Measurements from ENCODE around the gene SLC1A1.
A peak's percentile ranks its signal among the peaks of the same experiment; 100 is the strongest.

Gene SLC1A1

DNA sequence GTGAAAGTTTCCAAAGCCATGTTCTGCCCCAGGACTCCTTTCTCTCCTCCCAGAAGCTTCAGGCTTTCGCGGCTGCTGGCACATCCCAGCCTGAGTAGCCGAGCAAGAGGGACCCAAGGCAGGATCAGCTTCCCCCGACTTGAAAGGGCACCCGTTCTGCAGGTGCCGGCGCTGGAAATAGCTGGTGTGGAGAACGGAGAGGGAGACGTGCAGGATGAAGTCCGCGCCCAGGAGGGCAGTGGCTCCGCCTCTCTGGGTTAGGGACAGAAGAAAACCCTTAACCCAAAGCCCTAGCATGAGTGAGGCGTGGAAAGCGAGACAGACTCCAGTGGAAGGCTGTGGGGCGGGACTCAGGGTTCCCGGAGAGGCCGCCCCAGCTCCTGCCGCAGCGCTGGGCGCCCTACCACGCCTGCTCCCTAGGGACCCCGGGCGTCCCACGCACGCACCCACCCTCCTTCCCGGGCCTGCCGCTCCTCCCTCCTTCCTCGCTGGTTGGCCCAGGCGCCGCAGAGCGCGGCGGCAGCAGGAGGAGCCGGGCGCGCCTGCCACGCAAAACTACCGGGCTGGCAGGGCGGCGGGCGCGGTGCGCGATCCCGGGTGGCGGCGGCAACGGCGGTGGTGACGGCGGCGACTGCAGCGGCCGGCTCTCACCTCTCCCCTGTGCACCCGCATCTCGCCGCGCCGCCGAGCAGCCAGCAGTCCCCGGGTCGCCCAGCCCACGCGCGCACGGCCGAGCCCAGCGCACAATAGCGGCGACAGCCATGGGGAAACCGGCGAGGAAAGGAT, at the start of gene SLC1A1:
TSS of gene SLC1A1 (plus strand) at position 550 of the 786 bp plus-strand sequence. CDS start at position 762, 212 bp downstream.
- peak; percentile 70 for DNase-seq

GRCh38 chr9:4442806-4443205, 47.5 kb upstream of the SLC1A1 start:
- no peak for DNase-seq

- no peak for DNase-seq
Observed at GRCh38 chr9:4443439-4443838, 46.8 kb upstream of the SLC1A1 start.

GRCh38 chr9:4461437-4461836, 28.8 kb upstream of the SLC1A1 start:
- no peak for DNase-seq

DNA sequence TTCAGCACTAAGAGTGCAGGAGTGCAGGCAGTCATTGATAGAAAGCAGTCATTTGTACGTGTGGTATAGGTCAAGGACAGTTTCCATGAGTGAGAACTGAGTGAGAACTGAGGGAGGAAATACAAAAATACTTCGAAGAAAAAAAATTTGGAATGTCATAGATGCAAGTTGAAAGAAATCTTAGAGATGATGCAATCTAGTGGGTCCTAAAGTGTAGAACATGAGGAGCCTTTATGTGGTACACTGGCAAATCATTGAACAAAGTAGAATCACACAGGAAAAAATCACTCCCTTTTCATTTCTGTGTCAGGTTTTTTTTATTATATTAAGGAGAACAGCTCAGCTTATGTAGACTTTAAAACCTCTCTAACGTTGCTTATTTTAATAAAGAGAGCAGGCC, 26.4 kb upstream of the SLC1A1 start:
- no peak for DNase-seq

- no peak for DNase-seq
Observed at GRCh38 chr9:4464911-4465513, 25.3 kb upstream of the SLC1A1 start.

DNA sequence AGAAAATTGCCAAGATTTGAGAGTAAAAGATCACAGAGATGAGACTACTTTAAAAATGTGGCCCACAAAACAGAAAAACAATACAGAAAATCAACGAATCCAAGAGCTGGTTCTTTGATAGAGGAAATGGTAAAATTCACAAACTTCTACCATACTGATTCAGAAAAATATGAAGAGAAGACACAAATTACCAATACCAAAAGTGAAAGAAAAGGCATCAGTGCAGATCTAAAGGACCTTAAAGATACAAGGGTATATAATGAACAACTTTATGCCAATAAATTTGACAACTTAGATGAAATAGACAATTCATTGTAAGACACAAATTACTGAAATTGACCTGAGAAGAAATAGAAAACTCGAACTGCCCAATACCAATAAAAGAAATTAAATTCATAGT, 24.4 kb upstream of the SLC1A1 start:
- no peak for DNase-seq

DNA sequence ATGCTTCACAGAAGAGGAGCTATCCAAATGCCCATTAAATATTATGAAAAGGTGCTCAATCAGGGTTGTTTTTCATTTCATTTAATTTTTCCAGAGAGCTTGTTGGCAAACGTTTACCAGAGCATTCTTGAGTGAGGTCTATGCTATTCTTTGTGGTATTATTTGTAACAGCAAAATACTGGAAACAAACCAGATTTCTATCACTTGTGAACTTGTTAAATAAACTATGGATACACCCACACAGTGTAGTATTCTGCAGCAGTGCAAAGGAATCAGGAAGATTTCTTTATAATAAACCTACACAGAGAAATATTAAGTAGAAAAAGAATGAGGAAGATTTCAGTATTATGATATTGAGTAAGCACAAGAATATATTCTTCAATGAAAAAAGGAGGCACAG, 15.0 kb upstream of the SLC1A1 start:
- no peak for DNase-seq

- DNase-seq, result no peak
Observed at GRCh38 chr9:4486176-4486575, 4.1 kb upstream of the SLC1A1 start.

- no peak for DNase-seq
Observed at GRCh38 chr9:4489562-4489918, 728 bp upstream of the SLC1A1 start.

GRCh38 chr9:4490705-4491625, 697 bp downstream of the SLC1A1 start:
- peak; percentile 10 for DNase-seq

DNA sequence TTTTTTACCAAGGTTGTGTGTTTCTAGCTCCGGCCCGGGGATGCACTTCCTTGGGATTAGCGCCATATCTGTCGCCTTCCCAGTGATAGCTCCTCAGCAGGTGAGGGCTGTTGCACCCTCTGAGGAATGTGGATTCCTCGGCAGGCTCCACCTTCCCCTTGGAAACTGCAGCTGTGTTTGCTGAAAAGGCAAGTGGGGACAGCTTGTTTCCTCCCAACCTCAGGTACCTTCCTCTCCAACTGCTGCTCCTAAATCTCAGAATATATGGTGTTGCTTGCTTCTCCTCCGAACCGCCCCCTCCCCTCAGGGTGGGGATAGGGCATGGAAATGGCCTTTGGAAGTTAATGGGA, 1.3 kb downstream of the SLC1A1 start:
- no peak for DNase-seq

DNA sequence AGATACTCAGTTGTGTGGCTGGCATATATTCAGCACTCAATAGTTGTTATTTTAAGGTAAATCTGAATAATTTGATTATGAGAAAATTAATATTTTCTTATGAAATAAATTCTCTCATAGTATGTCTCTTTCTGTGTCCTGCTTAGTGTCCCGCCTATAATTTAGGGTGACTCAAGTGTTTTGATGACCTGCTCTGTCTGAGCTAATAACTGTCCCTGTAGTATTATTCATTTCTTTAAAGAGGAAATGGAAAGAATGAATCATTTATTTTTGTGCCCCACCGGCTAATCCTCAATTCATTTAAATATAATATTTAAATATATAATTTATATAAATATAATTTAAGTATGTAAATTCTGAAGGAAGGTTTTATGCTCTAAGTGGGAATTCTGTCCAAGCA, 4.1 kb downstream of the SLC1A1 start:
- DNase-seq, result no peak

GRCh38 chr9:4494806-4495205, 4.5 kb downstream of the SLC1A1 start:
- DNase-seq, result no peak

- DNase-seq, result no peak
Observed at GRCh38 chr9:4495537-4495936, 5.3 kb downstream of the SLC1A1 start.

DNA sequence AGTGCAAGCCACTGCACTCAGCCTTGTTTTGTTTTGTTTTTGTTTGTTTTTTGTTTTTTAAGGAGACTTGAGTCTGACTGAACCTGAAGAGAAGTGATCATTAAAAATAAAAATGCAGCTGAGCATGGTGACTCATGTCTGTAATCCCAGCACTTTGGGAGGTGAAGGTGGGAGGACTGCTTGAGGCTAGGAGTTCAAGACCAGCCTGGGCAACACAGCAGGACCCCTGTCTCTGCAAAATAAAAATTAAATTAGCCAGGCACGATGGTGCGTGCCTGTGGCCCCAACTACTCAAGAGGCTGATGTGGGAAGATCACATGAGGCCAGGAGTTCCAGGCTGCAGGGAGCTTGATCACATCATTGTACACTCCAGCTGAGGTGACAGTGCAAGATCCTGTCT, 6.2 kb downstream of the SLC1A1 start:
- DNase-seq, result no peak

DNA sequence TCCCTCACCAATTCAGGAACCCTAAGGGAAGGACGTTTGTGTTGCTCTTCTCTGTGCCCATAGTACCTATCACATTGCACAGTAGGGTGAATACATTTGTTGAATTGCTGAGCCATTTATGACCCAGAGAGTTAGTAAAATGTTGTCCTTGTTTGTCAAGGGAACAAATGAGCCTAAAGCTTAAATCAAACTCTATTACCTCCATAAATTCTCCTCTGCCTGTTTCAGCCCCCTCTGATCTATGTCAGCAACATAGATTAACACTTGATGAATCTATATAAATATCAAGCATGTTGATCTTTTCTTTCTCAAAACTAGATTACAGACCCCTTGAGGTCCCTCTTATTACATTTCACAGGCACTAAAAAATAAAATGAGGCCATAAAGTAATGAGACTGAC, 7.1 kb downstream of the SLC1A1 start:
- DNase-seq, result no peak

GRCh38 chr9:4497855-4498254, 7.6 kb downstream of the SLC1A1 start:
- DNase-seq, result no peak

GRCh38 chr9:4499917-4500316, 9.6 kb downstream of the SLC1A1 start:
- DNase-seq, result peak; percentile 21

DNA sequence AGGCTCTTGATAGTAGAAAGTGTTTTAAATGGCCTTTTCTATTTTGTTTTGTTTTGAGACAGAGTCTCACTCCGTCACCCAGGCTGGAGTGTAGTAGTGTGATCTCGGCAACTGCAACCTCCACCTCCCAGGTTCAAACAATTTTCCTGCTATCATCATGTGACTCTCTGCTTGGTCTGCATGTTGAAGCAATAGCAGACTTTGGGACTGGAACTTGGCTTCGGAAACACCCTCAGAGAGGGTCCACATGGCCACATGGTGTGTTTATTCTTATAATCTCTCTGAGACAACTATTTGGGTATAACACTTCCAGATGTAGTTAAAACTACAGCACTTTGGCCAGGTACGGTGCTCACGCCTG, 10.9 kb downstream of the SLC1A1 start:
- DNase-seq, result no peak

DNA sequence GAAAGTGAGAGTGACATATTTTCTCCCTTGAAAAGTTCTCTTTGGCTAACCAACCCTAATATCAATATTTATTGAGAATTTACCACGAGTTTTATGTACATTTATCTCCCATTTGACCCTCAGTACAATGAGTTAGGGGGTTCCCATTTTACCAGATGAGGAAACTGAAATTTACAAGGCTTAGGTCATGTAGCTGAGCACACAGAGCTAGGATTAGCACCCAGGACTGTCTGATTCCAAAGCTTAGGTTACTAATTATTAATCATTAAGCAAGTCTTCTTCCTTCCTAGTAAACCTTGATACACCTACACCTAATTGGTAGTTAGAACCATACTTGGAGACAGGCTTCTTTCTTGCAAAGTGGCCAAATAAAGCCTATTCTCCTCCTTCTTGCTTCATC, 12.2 kb downstream of the SLC1A1 start:
- no peak for DNase-seq

GRCh38 chr9:4503103-4503502, 12.8 kb downstream of the SLC1A1 start:
- DNase-seq, result no peak

GRCh38 chr9:4504250-4504649, 14.0 kb downstream of the SLC1A1 start:
- no peak for DNase-seq

GRCh38 chr9:4506490-4506889, 16.2 kb downstream of the SLC1A1 start:
- no peak for DNase-seq

Data from NCI-H1092 treated with DMSO at 0.1 percent for 48 hours (cell line).